Measurements from ENCODE around the gene CEACAM19.
"Not testable (repeated sequence)": the region's sequence is repeated elsewhere in the genome, so short reads cannot be mapped to it uniquely, and the experiment has no call there.

The CEACAM19 gene

DNA sequence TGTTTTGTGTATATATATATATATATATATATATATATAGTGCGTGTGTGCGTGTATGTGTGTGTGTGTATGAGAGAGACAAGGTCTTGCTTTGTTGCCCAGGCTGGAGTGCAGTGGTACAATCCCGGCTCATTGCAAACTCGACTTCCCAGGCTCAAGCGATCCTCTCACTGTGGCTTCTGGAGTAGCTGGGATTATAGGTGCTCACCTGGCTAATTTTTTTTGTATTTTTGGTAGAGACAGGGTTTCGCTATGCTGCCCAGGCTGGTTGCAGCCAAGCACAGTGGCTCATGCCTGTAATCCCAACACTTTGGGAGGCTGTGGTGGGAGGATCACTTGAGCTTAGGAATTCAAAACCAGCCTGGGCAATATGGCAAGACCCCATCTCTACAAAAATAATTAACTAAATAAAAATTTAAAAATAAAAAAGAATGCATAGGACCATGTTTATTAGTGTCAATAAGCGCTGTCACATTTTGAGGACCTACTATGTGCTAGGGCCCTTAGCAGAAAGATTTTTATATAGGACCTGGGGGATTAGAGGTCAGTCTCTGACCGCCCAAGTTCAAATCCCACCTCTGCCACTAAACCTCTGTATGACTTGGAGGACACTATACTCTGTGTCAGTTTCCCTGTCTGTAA is 25.8 kb upstream of the CEACAM19 start:
- DNase-seq (ENCODE audit: low spot score), result no peak

GRCh38 chr19:44646049-44646416 is 25.2 kb upstream of the CEACAM19 start:
- no peak for DNase-seq (ENCODE audit: low spot score)

DNA sequence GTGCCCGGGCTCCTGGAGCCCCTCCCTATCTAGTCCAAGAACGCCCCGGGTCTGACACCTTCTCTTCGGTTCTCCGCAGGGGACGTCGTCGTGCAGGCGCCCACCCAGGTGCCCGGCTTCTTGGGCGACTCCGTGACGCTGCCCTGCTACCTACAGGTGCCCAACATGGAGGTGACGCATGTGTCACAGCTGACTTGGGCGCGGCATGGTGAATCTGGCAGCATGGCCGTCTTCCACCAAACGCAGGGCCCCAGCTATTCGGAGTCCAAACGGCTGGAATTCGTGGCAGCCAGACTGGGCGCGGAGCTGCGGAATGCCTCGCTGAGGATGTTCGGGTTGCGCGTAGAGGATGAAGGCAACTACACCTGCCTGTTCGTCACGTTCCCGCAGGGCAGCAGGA is 24.1 kb upstream of the CEACAM19 start:
- DNase-seq (ENCODE audit: low spot score), result no peak

DNA sequence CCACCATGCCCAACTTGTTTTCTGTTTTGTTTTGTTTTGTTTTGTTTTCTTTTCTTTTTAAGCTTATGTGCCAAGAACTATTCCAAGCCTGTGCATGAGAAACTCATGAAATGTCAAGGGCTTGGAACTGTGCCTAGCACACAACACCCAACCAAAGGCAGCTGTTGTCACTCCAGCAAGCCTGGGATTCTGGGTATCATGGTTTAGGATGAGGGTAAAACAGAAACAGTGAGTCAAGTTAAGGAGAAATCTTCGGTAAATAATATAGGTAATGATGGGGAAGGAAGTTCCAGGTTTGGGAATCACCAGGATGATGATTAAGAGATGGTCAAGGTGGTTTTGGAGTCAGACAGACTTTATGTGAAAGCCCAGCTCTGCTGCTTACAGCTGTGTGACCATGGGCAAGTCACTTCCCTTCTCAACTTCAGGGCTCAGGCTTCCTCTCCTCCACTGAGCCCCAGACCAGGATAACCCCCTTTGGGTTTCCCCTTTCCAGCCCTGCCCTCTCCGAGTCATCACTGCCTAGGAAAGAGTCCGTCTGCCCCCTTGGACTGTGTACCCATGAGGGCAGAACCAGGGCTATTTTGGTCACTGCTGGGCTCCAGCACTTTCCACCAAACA is 22.5 kb upstream of the CEACAM19 start:
- DNase-seq (ENCODE audit: low spot score), result no peak

DNA sequence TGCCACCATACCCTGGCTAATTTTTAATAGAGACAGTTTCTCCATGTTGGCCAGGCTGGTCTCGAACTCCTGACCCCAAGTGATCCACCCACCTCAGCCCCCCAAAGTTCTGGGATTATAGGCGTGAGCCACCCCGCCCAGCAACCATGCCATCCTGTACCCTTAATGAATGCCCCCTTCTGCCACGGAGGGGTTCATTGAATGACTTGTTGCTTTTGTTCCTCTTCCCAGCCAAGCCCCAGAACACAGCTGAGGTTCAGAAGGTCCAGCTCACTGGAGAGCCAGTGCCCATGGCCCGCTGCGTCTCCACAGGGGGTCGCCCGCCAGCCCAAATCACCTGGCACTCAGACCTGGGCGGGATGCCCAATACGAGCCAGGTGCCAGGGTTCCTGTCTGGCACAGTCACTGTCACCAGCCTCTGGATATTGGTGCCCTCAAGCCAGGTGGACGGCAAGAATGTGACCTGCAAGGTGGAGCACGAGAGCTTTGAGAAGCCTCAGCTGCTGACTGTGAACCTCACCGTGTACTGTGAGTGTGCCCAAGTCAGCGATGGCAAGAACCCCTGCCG is 21.6 kb upstream of the CEACAM19 start:
- no peak for DNase-seq (ENCODE audit: low spot score)

- no peak for DNase-seq (ENCODE audit: low spot score)
Observed at GRCh38 chr19:44653343-44653742, 17.9 kb upstream of the CEACAM19 start.

DNA sequence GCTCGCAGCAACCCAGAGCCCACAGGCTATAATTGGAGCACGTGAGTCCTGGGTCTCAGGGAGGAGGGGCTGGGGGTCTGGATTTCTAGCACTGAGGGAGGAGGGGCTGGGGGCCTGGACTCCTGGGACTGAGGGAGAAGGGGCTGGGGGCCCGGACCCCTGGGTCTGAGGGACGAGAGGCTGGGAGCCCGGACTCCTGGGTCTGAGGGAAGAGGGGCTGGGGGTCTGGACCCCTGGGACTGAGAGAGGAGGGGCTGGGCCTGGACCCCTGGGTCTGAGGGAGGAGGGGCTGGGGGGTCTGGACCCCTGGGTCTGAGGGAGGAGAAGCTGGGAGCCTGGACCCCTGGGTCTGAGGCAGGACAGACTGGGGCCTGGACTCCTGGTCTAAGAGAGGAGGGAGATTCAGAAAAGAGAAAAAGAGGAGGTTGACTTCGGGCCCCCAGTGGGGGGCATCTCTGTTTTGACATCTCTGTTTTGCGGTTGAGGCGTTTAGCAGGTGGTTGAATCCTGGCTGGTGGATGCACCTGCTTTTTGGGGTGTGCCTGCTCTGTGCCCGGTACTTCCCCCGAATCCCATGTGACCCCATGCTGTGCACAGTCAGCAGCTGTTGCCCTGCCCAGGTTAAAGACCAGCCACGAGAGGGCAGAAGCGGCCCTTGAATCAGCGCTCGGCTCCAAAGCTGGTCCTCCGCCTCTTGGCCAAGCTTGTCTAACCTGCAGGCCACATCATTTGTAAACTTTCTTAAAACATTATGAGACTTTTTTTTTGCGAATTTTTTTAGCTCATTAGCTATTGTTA is 17.1 kb upstream of the CEACAM19 start:
- no peak for DNase-seq (ENCODE audit: low spot score)

DNA sequence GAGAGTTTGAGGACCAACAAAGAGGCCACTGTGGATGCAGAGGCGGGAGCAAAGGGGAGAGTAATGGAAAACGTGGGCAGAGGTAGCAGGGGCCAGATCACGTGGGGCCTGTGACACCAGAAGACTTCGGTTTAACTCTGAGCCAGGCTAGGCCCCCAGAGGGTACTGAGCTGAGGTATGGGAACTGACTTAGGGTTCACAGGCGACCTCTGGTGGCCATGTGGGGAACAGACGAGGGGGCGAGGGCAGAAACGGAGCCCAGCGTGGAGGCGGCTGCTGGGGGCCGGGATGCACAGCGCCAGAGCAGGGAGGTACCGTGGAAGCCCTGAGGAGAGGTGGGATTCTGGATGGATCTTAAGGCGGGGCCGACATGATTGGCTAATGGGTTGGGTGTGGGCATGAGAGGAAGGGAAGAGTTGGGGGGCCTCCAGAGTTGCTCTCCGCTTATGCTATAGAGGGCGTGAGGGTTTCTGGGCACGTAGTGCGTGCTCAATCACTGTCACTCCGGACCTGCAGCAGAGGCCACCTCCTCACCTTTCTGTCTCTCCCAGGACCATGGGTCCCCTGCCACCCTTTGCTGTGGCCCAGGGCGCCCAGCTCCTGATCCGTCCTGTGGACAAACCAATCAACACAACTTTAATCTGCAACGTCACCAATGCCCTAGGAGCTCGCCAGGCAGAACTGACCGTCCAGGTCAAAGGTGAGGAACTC is 13.9 kb upstream of the CEACAM19 start:
- peak; percentile 58 for DNase-seq (ENCODE audit: low spot score)

- no peak for DNase-seq (ENCODE audit: low spot score)
Observed at GRCh38 chr19:44658069-44658733, 13.1 kb upstream of the CEACAM19 start.

- no peak for DNase-seq (ENCODE audit: low spot score)
Observed at GRCh38 chr19:44660081-44660480, 11.2 kb upstream of the CEACAM19 start.

- no peak for DNase-seq (ENCODE audit: low spot score)
Observed at GRCh38 chr19:44661205-44661604, 10.1 kb upstream of the CEACAM19 start.

- DNase-seq (ENCODE audit: low spot score), result peak; percentile 35
Observed at GRCh38 chr19:44661904-44662303, 9.4 kb upstream of the CEACAM19 start.

- DNase-seq (ENCODE audit: low spot score), result no peak
Observed at GRCh38 chr19:44662691-44663385, 8.4 kb upstream of the CEACAM19 start.

DNA sequence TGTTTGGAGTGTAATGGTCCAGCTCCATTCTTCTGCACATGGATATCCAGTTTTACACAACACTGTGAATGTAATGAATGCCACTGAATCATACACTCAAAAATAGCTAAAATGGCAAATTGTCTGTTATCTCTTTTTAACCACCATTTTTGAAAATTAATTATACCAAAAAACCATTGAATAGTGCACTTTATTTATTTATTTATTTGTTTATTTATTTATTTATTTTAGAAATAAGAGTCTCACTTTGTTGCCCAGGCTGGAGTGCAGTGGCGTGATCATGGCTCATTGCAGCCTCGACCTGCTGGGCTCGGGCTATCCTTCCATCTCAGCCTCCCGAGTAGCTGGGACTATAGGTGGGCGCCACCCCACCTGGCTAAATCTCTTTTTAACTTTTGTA is 7.3 kb upstream of the CEACAM19 start:
- no peak for DNase-seq (ENCODE audit: low spot score)

DNA sequence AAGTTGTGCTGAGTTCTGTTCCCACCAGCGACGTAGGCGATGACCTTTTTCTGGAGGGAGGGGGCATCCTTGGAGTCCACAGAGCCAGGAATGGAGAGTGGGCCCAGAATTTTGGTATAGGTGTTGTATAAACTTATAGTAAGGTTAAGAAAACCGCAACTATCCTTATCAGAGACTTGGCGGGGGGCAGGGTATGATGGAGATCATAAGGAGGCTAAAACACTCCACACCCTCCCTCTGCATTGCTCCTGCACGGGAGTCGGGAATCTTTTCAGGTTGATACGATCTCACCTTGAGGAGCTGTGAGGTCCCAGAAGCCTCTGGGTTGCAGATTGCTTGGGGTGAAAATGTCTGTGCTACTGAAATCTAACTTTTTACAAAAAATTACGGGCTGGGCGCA is 6.3 kb upstream of the CEACAM19 start:
- no peak for DNase-seq (ENCODE audit: low spot score)

DNA sequence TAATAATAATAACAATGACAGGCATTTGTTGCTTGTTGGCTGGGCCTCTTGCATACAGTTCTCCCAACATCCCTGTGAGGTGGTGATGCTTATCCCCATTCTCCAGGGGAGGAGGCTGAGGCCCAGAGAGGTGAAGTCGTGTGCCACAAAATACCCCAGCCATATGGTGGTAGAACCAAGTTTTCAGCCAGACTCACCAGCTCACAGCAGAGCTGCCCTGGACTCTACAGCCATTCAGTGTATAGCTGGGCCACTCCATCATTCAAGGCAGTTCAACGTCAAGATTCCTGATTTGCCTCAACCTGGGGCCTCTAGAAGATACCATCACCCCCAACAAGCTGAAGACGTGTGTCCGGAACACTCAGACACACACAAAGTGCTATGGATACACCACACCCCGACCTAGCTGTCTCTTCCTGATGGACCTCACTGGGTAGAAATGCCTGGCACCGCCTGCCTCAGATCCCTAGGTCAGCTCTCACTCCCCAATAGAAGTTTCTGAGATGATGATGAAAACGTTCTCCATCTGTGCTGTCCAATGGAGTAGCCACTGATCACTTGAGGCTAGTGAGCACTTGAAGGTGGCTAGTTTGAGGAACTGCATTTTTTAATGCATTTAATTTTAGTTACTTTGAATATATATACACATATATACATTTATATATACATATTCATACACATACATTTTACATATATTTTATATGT is 4.3 kb upstream of the CEACAM19 start:
- DNase-seq (ENCODE audit: low spot score), result peak; percentile 21

- DNase-seq (ENCODE audit: low spot score), result no peak
Observed at GRCh38 chr19:44668985-44669764, 2.1 kb upstream of the CEACAM19 start.

DNA sequence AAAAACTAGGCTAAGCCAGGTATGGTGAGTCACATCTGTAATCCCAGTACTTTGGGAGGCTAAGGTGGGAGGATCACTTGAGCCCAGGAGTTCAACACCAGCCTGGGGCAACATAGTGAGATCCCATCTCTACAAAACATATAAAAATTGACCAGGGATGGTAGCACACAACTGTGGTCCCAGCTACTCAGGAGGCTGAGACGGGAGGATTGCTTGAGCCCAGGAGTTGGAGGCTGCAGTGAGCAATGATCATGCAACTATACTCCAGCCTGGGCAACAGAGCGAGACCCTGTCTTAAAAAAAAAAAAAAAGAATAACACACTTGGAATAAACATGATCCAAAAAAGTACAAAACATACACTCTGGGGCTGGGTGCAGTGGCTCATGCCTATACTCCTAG is 1.3 kb upstream of the CEACAM19 start:
- not testable (repeated sequence) for DNase-seq (ENCODE audit: low spot score)

GRCh38 chr19:44672226-44672625 is 944 bp downstream of the CEACAM19 start:
- DNase-seq (ENCODE audit: low spot score), result no peak
